Lower leg skin (tissue), 3 donors: ENCODE results near the gene CEP112.

Experiments
- POLR2A ChIP-seq, 2 donors: fragments of 450-650 bp; IDR thresholded peaks; one replicate each; pipeline ENCODE4 v1.6.1; 2016 to 2017; ENCODE audit warnings: antibody characterized with exemption in 2 of 2, mild to moderate bottlenecking in 1 of 2, moderate library complexity in 1 of 2
- TF ChIP-seq, protein P1 (sequence below), 3 donors: fragments of 450-650 bp; IDR thresholded peaks; one replicate each; pipeline ENCODE4 v1.5.1; 2016; ENCODE audit warnings: antibody characterized with exemption in 3 of 3, mild to moderate bottlenecking in 3 of 3, moderate library complexity in 2 of 3

- TF ChIP-seq, protein P1, sequence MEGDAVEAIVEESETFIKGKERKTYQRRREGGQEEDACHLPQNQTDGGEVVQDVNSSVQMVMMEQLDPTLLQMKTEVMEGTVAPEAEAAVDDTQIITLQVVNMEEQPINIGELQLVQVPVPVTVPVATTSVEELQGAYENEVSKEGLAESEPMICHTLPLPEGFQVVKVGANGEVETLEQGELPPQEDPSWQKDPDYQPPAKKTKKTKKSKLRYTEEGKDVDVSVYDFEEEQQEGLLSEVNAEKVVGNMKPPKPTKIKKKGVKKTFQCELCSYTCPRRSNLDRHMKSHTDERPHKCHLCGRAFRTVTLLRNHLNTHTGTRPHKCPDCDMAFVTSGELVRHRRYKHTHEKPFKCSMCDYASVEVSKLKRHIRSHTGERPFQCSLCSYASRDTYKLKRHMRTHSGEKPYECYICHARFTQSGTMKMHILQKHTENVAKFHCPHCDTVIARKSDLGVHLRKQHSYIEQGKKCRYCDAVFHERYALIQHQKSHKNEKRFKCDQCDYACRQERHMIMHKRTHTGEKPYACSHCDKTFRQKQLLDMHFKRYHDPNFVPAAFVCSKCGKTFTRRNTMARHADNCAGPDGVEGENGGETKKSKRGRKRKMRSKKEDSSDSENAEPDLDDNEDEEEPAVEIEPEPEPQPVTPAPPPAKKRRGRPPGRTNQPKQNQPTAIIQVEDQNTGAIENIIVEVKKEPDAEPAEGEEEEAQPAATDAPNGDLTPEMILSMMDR (IDR thresholded peaks at IDR 0.05): no peak
- no peak for TF ChIP-seq POLR2A (IDR thresholded peaks at IDR 0.05)
Observed at GRCh38 chr17:66008680-66009079, 183.3 kb downstream of the CEP112 start.
